Measurements from ENCODE around the gene SLC30A3. TPM values are rescaled to one million over a fixed set of nuclear protein-coding genes. Genes with fewer than 3 reads are reported as not detected.
A peak's percentile ranks its signal among the peaks of the same experiment; 100 is the strongest.

SLC30A3 gene
- total RNA-seq, 4 donors from 2014 or later: not detected

DNA sequence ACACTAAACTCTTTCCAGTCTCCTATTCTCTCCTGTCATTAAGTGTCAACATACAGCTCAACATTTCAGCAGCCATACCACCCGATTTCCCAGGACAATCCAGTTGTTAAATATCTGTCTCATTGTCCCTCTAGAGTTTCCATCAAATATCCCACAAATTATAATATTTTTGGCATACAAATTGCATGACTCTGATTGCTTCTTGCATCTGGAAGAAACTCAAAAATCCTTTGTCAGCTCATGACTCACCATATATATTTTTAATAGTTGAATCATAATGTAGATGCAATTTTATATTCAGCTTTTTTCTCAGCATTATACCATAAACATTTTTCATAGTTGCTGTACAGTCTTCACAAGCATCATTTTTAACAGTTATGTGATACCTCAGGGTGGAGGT, 7.2 kb downstream of the SLC30A3 start:
- H3K27me3 ChIP-seq: peaks cover 0 to 93% (median 8%) of the 10 kb centered on the region in 4 donors
- H3K4me1 ChIP-seq: no peaks in the 10 kb centered on the region

DNA sequence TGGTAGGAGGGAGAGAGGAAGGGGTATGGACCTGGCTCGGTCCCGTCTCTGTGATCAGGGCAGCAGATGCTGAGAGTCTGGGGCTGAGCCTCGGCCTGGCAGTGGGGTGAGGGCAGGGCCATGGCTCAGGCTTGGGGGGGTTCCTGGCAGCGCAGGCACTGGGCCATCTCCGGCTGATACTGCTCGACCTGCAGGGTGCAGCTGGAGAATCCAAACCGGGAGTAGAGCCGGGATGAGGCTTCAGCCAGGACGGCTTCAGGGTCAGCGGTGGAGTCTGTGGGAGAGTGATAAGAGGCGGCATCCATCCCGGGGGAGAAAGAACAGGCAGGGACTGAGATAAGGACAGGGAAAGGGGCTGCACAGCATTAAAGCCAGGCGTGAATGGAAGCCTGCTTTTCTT, 7.7 kb downstream of the SLC30A3 start:
- intact Hi-C loops (cut with DNase I): no loop called here
- H3K9me3 ChIP-seq: no peaks in the 10 kb centered on the region
- no peak for DNase-seq (ENCODE audit: extremely low spot score)
- no peak overlapping the region for H3K4me3 ChIP-seq
- TF ChIP-seq POLR2A (IDR thresholded peaks at IDR 0.05; ENCODE audit: low read depth) (no peak), EP300 (IDR thresholded peaks at IDR 0.05) (no peak), POLR2AphosphoS5 (IDR thresholded peaks at IDR 0.05) (no peak)
- TF ChIP-seq, protein P1, sequence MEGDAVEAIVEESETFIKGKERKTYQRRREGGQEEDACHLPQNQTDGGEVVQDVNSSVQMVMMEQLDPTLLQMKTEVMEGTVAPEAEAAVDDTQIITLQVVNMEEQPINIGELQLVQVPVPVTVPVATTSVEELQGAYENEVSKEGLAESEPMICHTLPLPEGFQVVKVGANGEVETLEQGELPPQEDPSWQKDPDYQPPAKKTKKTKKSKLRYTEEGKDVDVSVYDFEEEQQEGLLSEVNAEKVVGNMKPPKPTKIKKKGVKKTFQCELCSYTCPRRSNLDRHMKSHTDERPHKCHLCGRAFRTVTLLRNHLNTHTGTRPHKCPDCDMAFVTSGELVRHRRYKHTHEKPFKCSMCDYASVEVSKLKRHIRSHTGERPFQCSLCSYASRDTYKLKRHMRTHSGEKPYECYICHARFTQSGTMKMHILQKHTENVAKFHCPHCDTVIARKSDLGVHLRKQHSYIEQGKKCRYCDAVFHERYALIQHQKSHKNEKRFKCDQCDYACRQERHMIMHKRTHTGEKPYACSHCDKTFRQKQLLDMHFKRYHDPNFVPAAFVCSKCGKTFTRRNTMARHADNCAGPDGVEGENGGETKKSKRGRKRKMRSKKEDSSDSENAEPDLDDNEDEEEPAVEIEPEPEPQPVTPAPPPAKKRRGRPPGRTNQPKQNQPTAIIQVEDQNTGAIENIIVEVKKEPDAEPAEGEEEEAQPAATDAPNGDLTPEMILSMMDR (IDR thresholded peaks at IDR 0.05): no peak
- peaks cover 0 to 4% (median 2%) of the 10 kb centered on the region in 4 donors for H3K4me1 ChIP-seq
- H3K27ac ChIP-seq (replicated peaks in 1 of 4): no peak overlapping the region
- peaks cover 0 to 93% (median 9%) of the 10 kb centered on the region in 4 donors for H3K27me3 ChIP-seq
- 33% methylated on average over 13 of the region's 13 CpGs for WGBS
- H3K36me3 ChIP-seq: no peaks in the 10 kb centered on the region

More for the DNA sequence above, 7.2 kb downstream of the SLC30A3 start:
- Histone ChIP-seq H3K36me3 (no peaks in the 10 kb centered on the region), H3K27ac (replicated peaks in 1 of 4) (no peak overlapping the region), H3K9me3 (no peaks in the 10 kb centered on the region), H3K4me3 (no peak overlapping the region)
- intact Hi-C loops (cut with DNase I): no loop called here
- TF ChIP-seq POLR2AphosphoS5 (IDR thresholded peaks at IDR 0.05) (no peak), POLR2A (IDR thresholded peaks at IDR 0.05; ENCODE audit: low read depth) (no peak), EP300 (IDR thresholded peaks at IDR 0.05) (no peak)
- TF ChIP-seq, protein P1 (IDR thresholded peaks at IDR 0.05): no peak
- no peak for DNase-seq (ENCODE audit: extremely low spot score)
- 31% methylated on average over 1 of the region's 1 CpG for WGBS

DNA sequence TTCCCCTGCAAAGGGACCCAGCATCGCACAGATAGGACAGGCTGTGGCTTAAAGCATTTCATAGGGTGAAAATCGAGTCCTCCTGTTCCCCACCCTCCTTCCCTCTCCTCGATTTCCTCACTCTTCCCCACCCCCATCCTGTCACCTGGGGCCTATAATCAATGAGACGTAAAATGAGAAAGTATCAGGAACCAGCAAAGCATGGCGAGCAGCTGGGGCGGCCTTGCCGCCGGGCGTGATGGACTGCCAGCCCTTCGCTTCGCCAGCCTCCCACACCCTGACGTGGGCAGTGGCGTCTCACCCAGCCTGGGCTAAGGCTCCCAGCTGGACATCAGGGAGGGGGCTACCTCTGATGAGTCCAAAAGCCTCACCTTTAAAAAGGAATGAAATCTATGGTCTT, 11.1 kb downstream of the SLC30A3 start:
- intact Hi-C loops (cut with DNase I): no loop called here
- TF ChIP-seq EP300 (IDR thresholded peaks at IDR 0.05) (no peak), POLR2AphosphoS5 (IDR thresholded peaks at IDR 0.05) (no peak)
- Histone ChIP-seq H3K4me1 (peaks cover 0 to 6% (median 2%) of the 10 kb centered on the region in 4 donors), H3K9me3 (no peaks in the 10 kb centered on the region), H3K4me3 (no peak overlapping the region), H3K36me3 (no peaks in the 10 kb centered on the region), H3K27me3 (peaks cover 0 to 74% (median 7%) of the 10 kb centered on the region in 4 donors), H3K27ac (replicated peaks in 1 of 4) (no peak overlapping the region)
- WGBS: 82% methylated on average over 11 of the region's 13 CpGs
- no peak for DNase-seq (ENCODE audit: extremely low spot score)

DNA sequence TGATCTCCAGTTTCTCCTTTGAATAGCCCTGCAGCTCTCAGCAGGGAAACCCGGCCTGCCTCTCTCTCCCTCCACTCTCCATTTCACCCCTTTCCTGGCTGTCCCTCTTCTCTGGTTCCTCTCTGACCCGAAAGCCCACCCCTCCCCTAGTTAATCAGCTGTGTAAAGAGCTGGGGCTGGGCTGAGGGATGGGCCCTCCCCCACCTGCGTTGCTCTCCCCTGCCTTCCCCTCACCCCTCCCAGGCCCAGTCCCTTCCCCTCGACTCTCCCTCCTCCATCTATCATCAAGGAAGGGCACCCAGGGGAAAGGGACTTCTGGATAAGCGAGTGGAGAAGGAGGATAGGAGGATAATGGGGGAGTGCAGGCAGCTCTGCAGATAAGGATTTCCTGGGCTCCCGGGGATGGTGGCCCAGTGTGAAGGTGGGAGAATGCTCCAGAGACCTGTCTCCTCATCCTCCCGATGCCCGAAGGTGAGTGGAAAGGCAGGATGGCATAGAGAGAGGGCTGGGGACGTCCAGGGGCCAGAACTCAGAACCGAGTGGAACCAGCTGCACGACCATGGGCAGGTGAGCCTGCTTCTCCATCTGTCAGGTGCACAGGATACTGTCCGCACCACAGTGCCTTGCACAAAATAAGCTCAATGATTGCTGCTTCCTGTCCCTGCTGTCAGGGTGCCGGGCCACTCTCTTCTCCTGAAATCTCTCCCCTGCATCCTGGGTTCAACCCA, 12.0 kb downstream of the SLC30A3 start:
- peaks cover 0 to 6% (median 2%) of the 10 kb centered on the region in 4 donors for H3K4me1 ChIP-seq
- TF ChIP-seq, protein P1 (IDR thresholded peaks at IDR 0.05): no peak
- TF ChIP-seq POLR2A (IDR thresholded peaks at IDR 0.05; ENCODE audit: low read depth): no peak
- no peak for TF ChIP-seq POLR2AphosphoS5 (IDR thresholded peaks at IDR 0.05)
- no peak for TF ChIP-seq EP300 (IDR thresholded peaks at IDR 0.05)
- WGBS: 54% methylated on average over 11 of the region's 13 CpGs
- H3K9me3 ChIP-seq: no peaks in the 10 kb centered on the region
- intact Hi-C loops (cut with DNase I): no loop called here
- H3K36me3 ChIP-seq: no peaks in the 10 kb centered on the region
- no peak overlapping the region for H3K27ac ChIP-seq (replicated peaks in 1 of 4)
- DNase-seq (ENCODE audit: extremely low spot score): no peak
- peaks cover 0 to 65% (median 7%) of the 10 kb centered on the region in 4 donors for H3K27me3 ChIP-seq
- H3K4me3 ChIP-seq: no peak overlapping the region

DNA sequence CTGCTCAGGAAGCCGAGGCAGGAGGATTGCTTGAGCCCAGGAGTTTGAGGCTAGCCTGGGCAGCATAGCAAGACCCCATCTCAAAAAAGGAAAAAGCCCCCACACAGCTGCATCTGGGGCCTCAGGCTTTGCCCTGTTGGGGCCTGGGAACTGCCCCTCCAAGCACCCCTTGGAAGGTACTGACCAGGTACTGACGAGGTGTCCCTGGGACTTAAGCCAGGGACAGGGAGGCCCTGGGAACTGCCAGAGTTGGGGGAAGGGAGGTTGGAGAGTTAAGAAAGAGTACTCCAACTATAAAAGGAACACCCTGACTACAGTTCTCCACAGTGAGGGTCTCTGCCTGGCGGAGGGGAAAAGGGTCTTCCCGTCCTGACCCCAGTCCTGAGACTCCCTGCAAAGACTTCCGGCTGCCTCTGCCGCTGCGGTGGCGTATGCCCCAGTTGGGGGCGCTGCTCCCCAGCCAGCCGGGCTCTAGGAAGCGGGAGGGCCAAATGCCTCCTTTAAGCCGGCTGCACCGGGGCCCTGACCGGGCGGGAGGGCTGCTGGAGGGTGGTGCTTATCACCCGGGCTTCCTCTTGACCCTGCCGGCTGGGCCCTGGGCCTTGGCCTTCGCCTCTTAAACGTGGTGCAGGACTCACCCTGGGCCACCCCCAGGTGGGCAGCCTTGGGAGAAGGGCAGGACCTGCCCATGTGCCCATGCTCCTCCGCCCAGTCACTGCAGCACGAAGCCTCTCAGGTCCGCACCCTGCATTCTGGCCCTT, 12.8 kb downstream of the SLC30A3 start:
- H3K36me3 ChIP-seq: no peaks in the 10 kb centered on the region
- no peak overlapping the region for H3K27ac ChIP-seq (replicated peaks in 1 of 4)
- H3K4me1 ChIP-seq: peaks cover 0 to 6% (median 2%) of the 10 kb centered on the region in 4 donors
- intact Hi-C loops (cut with DNase I): no loop called here
- whole genome bisulfite sequencing: 43% methylated on average over 8 of the region's 22 CpGs
- no peaks in the 10 kb centered on the region for H3K9me3 ChIP-seq
- H3K4me3 ChIP-seq: no peak overlapping the region
- H3K27me3 ChIP-seq: peaks cover 0 to 61% (median 7%) of the 10 kb centered on the region in 4 donors
- TF ChIP-seq, protein P1 (IDR thresholded peaks at IDR 0.05): peak in 2 of 3 experiments; percentile 11 to 42
- TF ChIP-seq EP300 (IDR thresholded peaks at IDR 0.05): no peak
- TF ChIP-seq POLR2AphosphoS5 (IDR thresholded peaks at IDR 0.05): no peak
- no peak for DNase-seq (ENCODE audit: extremely low spot score)
